Colonic mucosa (tissue), 4 donors: ENCODE results near the gene ZNF324B. TPM values are rescaled to one million over a fixed set of nuclear protein-coding genes. Genes with fewer than 3 reads are reported as not detected.

Source experiments
- DNase-seq: peaks from one replicate; pipeline ENCODE4 v3.0.0-alpha.2; 2020
- H3K27ac ChIP-seq: fragments of 200-600 bp; one replicate; pipeline ENCODE4 v1.8.0; 2021
- H3K27me3 ChIP-seq: fragments of 200-600 bp; one replicate; pipeline ENCODE4 v1.8.0; 2021
- H3K36me3 ChIP-seq: fragments of 200-600 bp; one replicate; pipeline ENCODE4 v1.8.0; 2021
- H3K4me1 ChIP-seq: fragments of 200-600 bp; one replicate; pipeline ENCODE4 v1.8.0; 2021; ENCODE audit warnings: mild to moderate bottlenecking
- H3K4me3 ChIP-seq: fragments of 200-600 bp; one replicate; pipeline ENCODE4 v1.8.0; 2021
- H3K9ac ChIP-seq, 2 donors: one replicate each; pipeline ENCODE4 v1.7.0; 2013; ENCODE audit warnings: control low read depth in 2 of 2, low read depth in 2 of 2, low read length in 2 of 2
- H3K9me3 ChIP-seq: fragments of 200-600 bp; one replicate; pipeline ENCODE4 v1.8.0; 2021
- CTCF ChIP-seq: fragments of 200-600 bp; IDR thresholded peaks from one replicate; pipeline ENCODE4 v1.8.0; 2022; ENCODE audit warnings: antibody characterized with exemption, mild to moderate bottlenecking
- intact Hi-C: fragments of 100-400 bp; cut with DNase I; formaldehyde crosslinking; loops from one replicate; pipeline ENCODE4 v1.14.1; 2022
- total RNA-seq, 2 donors: library from RNA; stranded (reverse); fragmentation: NEBNext Ultra II Directional in 1 of 2; extraction: Animal tissue kit (Norgen Biotek cat#: 25700) in 1 of 2; gene quantifications; one replicate each; pipeline ENCODE4 v1.2.1, GENCODE V29; 2021
- donor health status: healthy.
- donor health status: DM: no; HTN: no; CAD: no.
- donor health status: DM: no; HTN: no; CAD: no.

The ZNF324B gene
- total RNA-seq, 2 donors from 2014 or later = 4.4 to 7.5 TPM

- Histone ChIP-seq H3K4me1 (peaks cover 6% of the 10 kb centered on the region), H3K4me3 (peak overlapping the region; percentile 71), H3K9me3 (no peaks in the 10 kb centered on the region), H3K27ac (peak overlapping the region; percentile 91), H3K9ac (peak overlapping the region; percentile 75 to 81), H3K27me3 (no peaks in the 10 kb centered on the region), H3K36me3 (no peaks in the 10 kb centered on the region)
- TF ChIP-seq CTCF = no peak
- intact Hi-C loops = no loop called here
- DNase-seq = no peak
These were observed 25.1 kb downstream of the ZNF324B start for GRCh38 chr19:58476498-58477015.

GRCh38 chr19:58477130-58477529 lies 25.7 kb downstream of the ZNF324B start:
- Histone ChIP-seq H3K9ac (no peak overlapping the region), H3K9me3 (no peaks in the 10 kb centered on the region), H3K36me3 (no peaks in the 10 kb centered on the region), H3K27me3 (no peaks in the 10 kb centered on the region), H3K4me3 (no peak overlapping the region), H3K27ac (no peak overlapping the region), H3K4me1 (peaks cover 6% of the 10 kb centered on the region)
- intact Hi-C loops = no loop called here
- TF ChIP-seq CTCF = no peak
- DNase-seq = no peak

GRCh38 chr19:58477871-58478270 lies 26.4 kb downstream of the ZNF324B start:
- TF ChIP-seq CTCF = no peak
- Histone ChIP-seq H3K27me3 (no peaks in the 10 kb centered on the region), H3K9ac (no peak overlapping the region), H3K4me1 (peaks cover 6% of the 10 kb centered on the region), H3K9me3 (no peaks in the 10 kb centered on the region), H3K27ac (no peak overlapping the region), H3K4me3 (no peak overlapping the region), H3K36me3 (no peaks in the 10 kb centered on the region)
- no peak for DNase-seq
- intact Hi-C loops = no loop called here

GRCh38 chr19:58479303-58479702 lies 27.9 kb downstream of the ZNF324B start:
- Histone ChIP-seq H3K4me1 (peaks cover 6% of the 10 kb centered on the region), H3K27ac (no peak overlapping the region), H3K4me3 (no peak overlapping the region), H3K9me3 (no peaks in the 10 kb centered on the region), H3K36me3 (no peaks in the 10 kb centered on the region), H3K27me3 (no peaks in the 10 kb centered on the region), H3K9ac (no peak overlapping the region)
- DNase-seq = no peak
- TF ChIP-seq CTCF = no peak
- intact Hi-C loops = no loop called here

GRCh38 chr19:58479736-58480480 lies 28.5 kb downstream of the ZNF324B start:
- H3K36me3 ChIP-seq = no peaks in the 10 kb centered on the region
- peaks cover 5% of the 10 kb centered on the region for H3K4me1 ChIP-seq
- no peaks in the 10 kb centered on the region for H3K27me3 ChIP-seq
- no peak overlapping the region for H3K4me3 ChIP-seq
- no peak for TF ChIP-seq CTCF
- no peaks in the 10 kb centered on the region for H3K9me3 ChIP-seq
- H3K9ac ChIP-seq = no peak overlapping the region
- intact Hi-C loops = no loop called here
- H3K27ac ChIP-seq = no peak overlapping the region
- no peak for DNase-seq
